Upper lobe of left lung (tissue), 6 donors: Measurements from ENCODE around the gene ARHGAP24. TPM values are rescaled to one million over a fixed set of nuclear protein-coding genes. Genes with fewer than 3 reads are reported as not detected.

ENCODE experiments used
- ATAC-seq, 2 donors: fragments of 200-7000 bp; cut with Tn5 transposase; one replicate each; pipeline ENCODE4 v1.9.1; 2022; ENCODE audit warnings: mild to moderate bottlenecking in 2 of 2, moderate library complexity in 2 of 2; ENCODE audit not compliant: low FRiP score in 2 of 2
- DNase-seq, 2 donors: peaks; one replicate each; pipeline ENCODE4 v3.0.0-alpha.2; 2019 to 2020
- H3K27ac ChIP-seq, 4 donors: fragments of 200-600 bp; sonication (generic); one replicate each; pipeline ENCODE4 v1.5.1; 2016 to 2019
- H3K27me3 ChIP-seq, 4 donors: fragments of 200-600 bp; sonication (generic); one replicate each; pipeline ENCODE4 v1.5.1; 2017 to 2019
- H3K36me3 ChIP-seq, 4 donors: fragments of 200-600 bp; sonication (generic); one replicate each; pipeline ENCODE4 v1.5.1; 2016 to 2019
- H3K4me1 ChIP-seq, 4 donors: fragments of 200-600 bp; sonication (generic); one replicate each; pipeline ENCODE4 v1.5.1; 2018 to 2019
- H3K4me3 ChIP-seq, 4 donors: fragments of 200-600 bp; sonication (generic); one replicate each; pipeline ENCODE4 v1.5.1; 2017 to 2019; ENCODE audit warnings: mild to moderate bottlenecking in 2 of 4, moderate library complexity in 1 of 4
- H3K9me3 ChIP-seq, 4 donors: fragments of 200-600 bp; sonication (generic); one replicate each; pipeline ENCODE4 v1.5.1; 2018 to 2019
- CTCF ChIP-seq, 6 experiments: fragments of 450-650 bp in 4 of 6; fragments of 200-600 bp in 2 of 6; sonication (generic) in 2 of 6; IDR thresholded peaks; one replicate each; pipeline ENCODE4 v1.5.1; 2016 to 2019; ENCODE audit warnings: antibody characterized with exemption in 6 of 6
- EP300 ChIP-seq, 4 donors: sonication (generic); formaldehyde crosslinking; IDR thresholded peaks; one replicate each; pipeline ENCODE4 v1.5.1; 2017; ENCODE audit warnings: antibody characterized with exemption in 4 of 4, control low read depth in 2 of 4
- POLR2A ChIP-seq, 4 donors: fragments of 450-650 bp; IDR thresholded peaks; one replicate each; pipeline ENCODE4 v1.5.1; 2016 to 2017; ENCODE audit warnings: antibody characterized with exemption in 4 of 4, mild to moderate bottlenecking in 2 of 4
- POLR2AphosphoS5 ChIP-seq, 2 donors: sonication (generic); formaldehyde crosslinking; IDR thresholded peaks; one replicate each; pipeline ENCODE4 v1.5.1; 2017; ENCODE audit warnings: antibody characterized with exemption in 2 of 2
- WGBS, 2 donors: methylation state at CpG; one replicate each; pipeline ENCODE4 v1.1.5; 2017 to 2018; 5-methylcytosine and 5-hydroxymethylcytosine counted together
- total RNA-seq, 6 donors: library from RNA; depleted of rRNA in 4 of 6; stranded (reverse); fragments of >200 nt in 4 of 6; gene quantifications; one replicate each; pipeline versions ENCODE4 v1.1.0 to v1.2.1, GENCODE V29; 2016 to 2021
- donor health status: DM: no; HTN: no; CAD: no; lungs with moderate emphysema.
- donor health status: DM: no; HTN: yes; CAD: no; lungs with severe emphysema.

Gene ARHGAP24
- total RNA-seq, 6 donors from 2014 or later = 26.4 to 92.2 (median 52.4) TPM

DNA sequence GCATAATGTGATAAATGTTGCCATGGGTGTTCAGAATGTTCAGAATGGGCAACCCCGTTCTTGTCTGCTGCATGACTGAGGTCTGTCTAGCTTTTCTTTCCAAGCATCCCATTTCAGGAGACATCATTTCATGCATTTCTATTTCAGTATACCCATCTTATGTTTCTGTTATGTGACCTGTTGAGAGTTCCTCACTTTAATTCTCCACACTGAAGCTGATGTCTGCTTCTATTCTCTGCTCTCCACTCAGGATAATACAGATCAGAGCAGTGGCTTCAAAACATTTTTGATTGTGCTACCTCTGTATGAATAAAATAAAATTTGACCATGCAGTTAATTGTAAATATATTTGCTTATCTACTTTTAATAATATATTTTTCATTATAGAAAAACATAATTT is 398.6 kb downstream of the ARHGAP24 start:
- WGBS, 2 donors = 83% methylated on average over 1 of the region's 1 CpG
- H3K27me3 ChIP-seq = no peaks in the 10 kb centered on the region
- no peak for ATAC-seq
- TF ChIP-seq POLR2A (IDR thresholded peaks at IDR 0.05) (no peak), CTCF (IDR thresholded peaks at IDR 0.05) (no peak), EP300 (IDR thresholded peaks at IDR 0.05) (no peak), POLR2AphosphoS5 (IDR thresholded peaks at IDR 0.05) (no peak)
- H3K9me3 ChIP-seq = no peaks in the 10 kb centered on the region
- H3K4me3 ChIP-seq = no peak overlapping the region
- DNase-seq = no peak
- no peaks in the 10 kb centered on the region for H3K4me1 ChIP-seq
- no peaks in the 10 kb centered on the region for H3K36me3 ChIP-seq
- H3K27ac ChIP-seq = no peak overlapping the region

DNA sequence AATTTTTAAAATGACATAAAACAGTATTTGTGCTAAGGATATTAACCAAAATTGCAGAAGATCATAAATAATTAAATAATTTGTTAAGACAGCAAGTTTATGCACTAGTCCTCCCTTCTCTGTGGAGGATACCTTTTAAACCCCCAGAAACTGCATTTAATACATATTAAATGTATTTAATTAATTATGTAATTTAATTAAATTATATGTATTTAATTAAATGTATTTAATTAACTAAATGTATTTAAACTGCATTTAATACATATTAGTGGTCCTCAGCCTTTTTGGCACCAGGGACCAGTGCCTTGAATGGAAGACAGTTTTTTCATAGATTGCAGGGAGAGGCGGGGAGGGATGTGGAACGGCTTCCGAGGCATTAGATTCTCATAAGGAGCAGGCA is 404.6 kb downstream of the ARHGAP24 start:
- no peak overlapping the region for H3K27ac ChIP-seq
- no peaks in the 10 kb centered on the region for H3K36me3 ChIP-seq
- DNase-seq (no peak), ATAC-seq (no peak)
- no peak for TF ChIP-seq CTCF (IDR thresholded peaks at IDR 0.05)
- no peak for TF ChIP-seq EP300 (IDR thresholded peaks at IDR 0.05)
- TF ChIP-seq POLR2A (IDR thresholded peaks at IDR 0.05) = no peak
- WGBS, 2 donors = 87 to 98% methylated on average over 3 of the region's 3 CpGs
- no peaks in the 10 kb centered on the region for H3K4me1 ChIP-seq
- no peak overlapping the region for H3K4me3 ChIP-seq
- no peaks in the 10 kb centered on the region for H3K9me3 ChIP-seq
- no peaks in the 10 kb centered on the region for H3K27me3 ChIP-seq

DNA sequence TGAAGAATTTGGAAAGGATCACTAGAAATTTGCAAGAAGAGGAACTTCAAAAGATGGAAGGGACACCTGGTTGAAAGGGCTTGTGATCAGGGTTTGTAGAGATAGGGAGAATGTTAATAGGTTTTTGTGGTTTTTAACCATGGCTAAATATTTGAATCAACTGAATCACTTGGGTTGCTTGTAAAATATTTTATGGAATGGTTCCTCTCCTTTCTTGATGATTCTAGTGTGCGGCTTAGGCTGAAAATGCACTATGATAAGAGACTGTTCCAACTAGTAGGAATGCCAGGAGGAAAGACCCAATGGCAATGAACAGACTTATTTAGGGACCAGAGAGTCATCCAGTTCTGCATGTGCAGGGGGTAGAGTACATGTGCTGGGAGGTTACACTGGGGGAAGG is 408.2 kb downstream of the ARHGAP24 start:
- Histone ChIP-seq H3K4me3 (no peak overlapping the region), H3K27ac (no peak overlapping the region), H3K9me3 (no peaks in the 10 kb centered on the region), H3K27me3 (no peaks in the 10 kb centered on the region), H3K36me3 (no peaks in the 10 kb centered on the region), H3K4me1 (no peaks in the 10 kb centered on the region)
- no peak for DNase-seq
- WGBS, 2 donors = 83 to 96% methylated on average over 1 of the region's 1 CpG
- ATAC-seq = no peak
- TF ChIP-seq CTCF (IDR thresholded peaks at IDR 0.05) = no peak
- no peak for TF ChIP-seq POLR2A (IDR thresholded peaks at IDR 0.05)
- no peak for TF ChIP-seq POLR2AphosphoS5 (IDR thresholded peaks at IDR 0.05)
- TF ChIP-seq EP300 (IDR thresholded peaks at IDR 0.05) = no peak

DNA sequence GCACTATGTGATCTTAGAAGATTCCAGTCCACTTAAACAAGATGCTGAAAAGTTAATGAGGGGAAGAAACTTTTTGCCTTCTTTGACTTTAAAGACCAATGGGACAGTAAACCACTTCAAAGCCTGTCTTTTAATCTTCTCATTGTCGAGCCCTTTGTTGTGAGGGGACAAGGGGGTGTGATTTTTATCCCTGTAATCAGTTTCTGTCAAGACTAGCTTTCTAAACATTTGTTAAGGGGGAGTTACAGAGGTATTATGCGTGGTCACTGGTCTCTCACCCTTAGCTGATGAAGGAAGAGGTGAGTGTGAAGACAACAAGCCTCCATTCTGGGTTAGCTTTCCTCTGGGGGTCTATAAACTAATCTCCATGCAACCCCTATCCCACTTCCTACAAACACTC is 409.3 kb downstream of the ARHGAP24 start:
- 60 to 77% methylated on average over 2 of the region's 2 CpGs for WGBS, 2 donors
- H3K4me1 ChIP-seq = no peaks in the 10 kb centered on the region
- H3K27ac ChIP-seq = no peak overlapping the region
- TF ChIP-seq POLR2AphosphoS5 (IDR thresholded peaks at IDR 0.05) = no peak
- TF ChIP-seq CTCF (IDR thresholded peaks at IDR 0.05) = no peak
- no peak for TF ChIP-seq EP300 (IDR thresholded peaks at IDR 0.05)
- no peak for TF ChIP-seq POLR2A (IDR thresholded peaks at IDR 0.05)
- H3K36me3 ChIP-seq = no peaks in the 10 kb centered on the region
- H3K4me3 ChIP-seq = no peak overlapping the region
- H3K9me3 ChIP-seq = no peaks in the 10 kb centered on the region
- no peak for DNase-seq
- no peak for ATAC-seq
- H3K27me3 ChIP-seq = no peaks in the 10 kb centered on the region

GRCh38 chr4:85886665-85887064 is 411.7 kb downstream of the ARHGAP24 start:
- WGBS, 2 donors = 94 to 97% methylated on average over 1 of the region's 1 CpG
- no peak overlapping the region for H3K4me3 ChIP-seq
- DNase-seq (no peak), ATAC-seq (no peak)
- H3K36me3 ChIP-seq = no peaks in the 10 kb centered on the region
- no peak overlapping the region for H3K27ac ChIP-seq
- no peaks in the 10 kb centered on the region for H3K4me1 ChIP-seq
- H3K9me3 ChIP-seq = no peaks in the 10 kb centered on the region
- TF ChIP-seq POLR2A (IDR thresholded peaks at IDR 0.05) (no peak), EP300 (IDR thresholded peaks at IDR 0.05) (no peak), POLR2AphosphoS5 (IDR thresholded peaks at IDR 0.05) (no peak), CTCF (IDR thresholded peaks at IDR 0.05) (no peak)
- H3K27me3 ChIP-seq = no peaks in the 10 kb centered on the region
